ENCODE results near the gene ZDHHC8. TPM values are rescaled to one million over a fixed set of nuclear protein-coding genes. Genes with fewer than 3 reads are reported as not detected.

The ZDHHC8 gene
- total RNA-seq, 4 donors from 2014 or later: 26.0 to 64.2 (median 34.9) TPM

GRCh38 chr22:20141186-20142077 is 9.8 kb downstream of the ZDHHC8 start:
- TF ChIP-seq POLR2A (IDR thresholded peaks at IDR 0.05) (no peak), POLR2AphosphoS5 (IDR thresholded peaks at IDR 0.05) (no peak), CTCF (IDR thresholded peaks at IDR 0.05) (no peak), EP300 (IDR thresholded peaks at IDR 0.05) (no peak)
- H3K4me3 ChIP-seq: no peak overlapping the region
- peaks cover 20% of the 10 kb centered on the region for H3K4me1 ChIP-seq
- H3K36me3 ChIP-seq: peaks cover 67% of the 10 kb centered on the region
- WGBS: 86% methylated on average over 9 of the region's 22 CpGs
- no peaks in the 10 kb centered on the region for H3K9me3 ChIP-seq
- DNase-seq (ENCODE audit: low spot score in 2 of 2): no peak
- H3K27me3 ChIP-seq: no peaks in the 10 kb centered on the region
- H3K27ac ChIP-seq: no peak overlapping the region

- H3K27ac ChIP-seq: no peak overlapping the region
- no peak for DNase-seq (ENCODE audit: low spot score in 2 of 2)
- no peak overlapping the region for H3K4me3 ChIP-seq
- 89% methylated on average over 24 of the region's 65 CpGs for WGBS
- H3K27me3 ChIP-seq: no peaks in the 10 kb centered on the region
- H3K36me3 ChIP-seq: peaks cover 79% of the 10 kb centered on the region
- no peak for TF ChIP-seq POLR2AphosphoS5 (IDR thresholded peaks at IDR 0.05)
- TF ChIP-seq CTCF (IDR thresholded peaks at IDR 0.05): no peak
- no peak for TF ChIP-seq POLR2A (IDR thresholded peaks at IDR 0.05)
- no peak for TF ChIP-seq EP300 (IDR thresholded peaks at IDR 0.05)
- H3K9me3 ChIP-seq: no peaks in the 10 kb centered on the region
- H3K4me1 ChIP-seq: peaks cover 4% of the 10 kb centered on the region
These were observed 11.4 kb downstream of the ZDHHC8 start for GRCh38 chr22:20142711-20143621.

GRCh38 chr22:20143883-20144665 is 12.5 kb downstream of the ZDHHC8 start:
- no peaks in the 10 kb centered on the region for H3K9me3 ChIP-seq

GRCh38 chr22:20145206-20145831 is 13.7 kb downstream of the ZDHHC8 start:
- no peak for DNase-seq (ENCODE audit: low spot score in 2 of 2)
- 89% methylated on average over 19 of the region's 22 CpGs for WGBS
- no peak for TF ChIP-seq POLR2AphosphoS5 (IDR thresholded peaks at IDR 0.05)
- TF ChIP-seq EP300 (IDR thresholded peaks at IDR 0.05): no peak
- TF ChIP-seq POLR2A (IDR thresholded peaks at IDR 0.05): no peak
- no peak for TF ChIP-seq CTCF (IDR thresholded peaks at IDR 0.05)
- Histone ChIP-seq H3K4me3 (no peak overlapping the region), H3K4me1 (no peaks in the 10 kb centered on the region), H3K9me3 (no peaks in the 10 kb centered on the region), H3K36me3 (peaks cover 67% of the 10 kb centered on the region), H3K27ac (no peak overlapping the region), H3K27me3 (no peaks in the 10 kb centered on the region)

More at GRCh38 chr22:20143883-20144665, 12.5 kb downstream of the ZDHHC8 start:
- no peaks in the 10 kb centered on the region for H3K27me3 ChIP-seq
- H3K4me1 ChIP-seq: no peaks in the 10 kb centered on the region
- peaks cover 78% of the 10 kb centered on the region for H3K36me3 ChIP-seq
- WGBS: 90% methylated on average over 12 of the region's 19 CpGs
- no peak overlapping the region for H3K27ac ChIP-seq
- DNase-seq (ENCODE audit: low spot score in 2 of 2): no peak
- H3K4me3 ChIP-seq: no peak overlapping the region
- TF ChIP-seq POLR2A (IDR thresholded peaks at IDR 0.05) (no peak), EP300 (IDR thresholded peaks at IDR 0.05) (no peak), POLR2AphosphoS5 (IDR thresholded peaks at IDR 0.05) (no peak), CTCF (IDR thresholded peaks at IDR 0.05) (no peak)
